HepG2 (cell line): ENCODE measurements around the gene MTMR3. TPM values are rescaled to one million over a fixed set of nuclear protein-coding genes. Genes with fewer than 3 reads are reported as not detected.

ENCODE experiments used
- AKNA ChIP-seq: sonication (generic); formaldehyde crosslinking; IDR thresholded peaks from 2 replicates; pipeline ENCODE4 v1.4.0; 2020; ENCODE audit warnings: missing genetic modification reagents, borderline replicate concordance
- CBX1 ChIP-seq: IDR thresholded peaks from one replicate; pipeline ENCODE4 v1.6.1; 2016; ENCODE audit warnings: antibody characterized with exemption, low read depth
- IRF9 ChIP-seq: sonication (generic); formaldehyde crosslinking; IDR thresholded peaks from 2 replicates; pipeline ENCODE4 v1.8.0; 2022; ENCODE audit warnings: missing genetic modification reagents, mild to moderate bottlenecking, borderline replicate concordance
- MYNN ChIP-seq: sonication (generic); formaldehyde crosslinking; IDR thresholded peaks from 2 replicates; pipeline ENCODE4 v1.4.0; 2020; ENCODE audit warnings: mild to moderate bottlenecking, low read depth, missing genetic modification reagents
- PBX3 ChIP-seq: sonication (generic); formaldehyde crosslinking; IDR thresholded peaks from 2 replicates; pipeline ENCODE4 v1.8.1; 2023; ENCODE audit warnings: missing genetic modification reagents, inconsistent platforms, borderline replicate concordance
- SIN3A ChIP-seq: IDR thresholded peaks from 2 replicates; pipeline ENCODE4 v1.6.1; 2011; ENCODE audit warnings: low read depth, mild to moderate bottlenecking, control low read depth, low read length, borderline replicate concordance
- SIX1 ChIP-seq: sonication (generic); formaldehyde crosslinking; IDR thresholded peaks from 2 replicates; pipeline ENCODE4 v1.4.0; 2020; ENCODE audit warnings: missing genetic modification reagents, borderline replicate concordance
- THRA ChIP-seq: sonication (generic); formaldehyde crosslinking; IDR thresholded peaks from 2 replicates; pipeline ENCODE4 v1.4.0; 2020; ENCODE audit warnings: missing genetic modification reagents, borderline replicate concordance
- ZBTB33 ChIP-seq: sonication (generic); formaldehyde crosslinking; IDR thresholded peaks from 2 replicates; pipeline ENCODE4 v1.4.0; 2020; ENCODE audit warnings: missing genetic modification reagents
- ZKSCAN8 ChIP-seq: IDR thresholded peaks from 2 replicates; pipeline ENCODE4 v1.6.1; 2016; ENCODE audit warnings: borderline replicate concordance, missing genetic modification reagents, missing compliant biosample characterization
- ZNF609 ChIP-seq: sonication (generic); formaldehyde crosslinking; IDR thresholded peaks from 2 replicates; pipeline ENCODE4 v1.4.0; 2020; ENCODE audit warnings: mild to moderate bottlenecking, missing genetic modification reagents, borderline replicate concordance
- polyA plus RNA-seq, 8 experiments: library from polyadenylated mRNA; depleted of rRNA in 3 of 8; stranded (reverse) in 7 of 8; unstranded in 1 of 8; fragments of >200 nt; fragmentation: Illumina TruSeq in 4 of 8; extraction: Trizol in 4 of 8; gene quantifications; 2 replicates each; pipeline versions ENCODE4 v1.2.1 to v1.2.3, GENCODE V29; 2011 to 2016; ENCODE audit warnings: low read depth in 4 of 8, missing spikeins in 1 of 8, mixed read lengths in 1 of 8; ENCODE audit not compliant: insufficient read depth in 1 of 8
- total RNA-seq, 5 experiments: library from RNA; depleted of rRNA; stranded (reverse); fragments of >200 nt; fragmentation: Illumina TruSeq; extraction: Trizol; gene quantifications; 2 replicates each; pipeline ENCODE4 v1.2.3, GENCODE V29; 2016; ENCODE audit warnings: low read depth in 1 of 5

MTMR3 gene
- total and polyA plus RNA-seq, 2 of the 13 experiments (the other 11 are each of a cell fraction or from before 2014, with no cell fraction given) = 12.6 to 24.8 TPM

GRCh38 chr22:29883045-29883774, at the start of gene MTMR3 (continued):
- TF ChIP-seq AKNA (CRISPR knock-in tag) (no peak), THRA (CRISPR knock-in tag) (peak; percentile 12; the same call in 1 of the 2 replicates), CBX1 (no peak), PBX3 (CRISPR knock-in tag) (no peak), SIN3A (no peak; the same call in 1 of the 2 replicates), IRF9 (CRISPR knock-in tag) (peak; percentile 68; the same call in 1 of the 2 replicates), MYNN (no peak), ZBTB33 (no peak), ZKSCAN8 (CRISPR knock-in tag) (no peak), SIX1 (no peak), ZNF609 (CRISPR knock-in tag) (no peak)
